ENCODE results near the gene MLX. TPM values are rescaled to one million over a fixed set of nuclear protein-coding genes. Genes with fewer than 3 reads are reported as not detected.

The MLX gene
- total RNA-seq, 1 experiment from 2014 or later = 25.8 TPM

Other genes with a start within 250 kb of the MLX start
- not detected in 2 replicates for gene STAT3, start 178.7 kb upstream of the MLX start, total RNA-seq (2014; rRNA removed)
- gene CAVIN1, start 143.8 kb upstream of the MLX start, total RNA-seq (2014; rRNA removed) = 0.17 TPM in 1 of 2 replicates, not detected in the other
- gene ATP6V0A1, start 108.2 kb upstream of the MLX start, total RNA-seq (2014; rRNA removed) = 0.07 and 0.35 TPM in 2 replicates
- 4.9 and 9.8 TPM in 2 replicates for gene NAGLU, start 30.9 kb upstream of the MLX start, total RNA-seq (2014; rRNA removed)
- 0.86 and 1.5 TPM in 2 replicates for gene HSD17B1, start 14.2 kb upstream of the MLX start, total RNA-seq (2014; rRNA removed)
- gene COASY, start 5.0 kb upstream of the MLX start, total RNA-seq (2014; rRNA removed) = 33.3 and 54.3 TPM in 2 replicates
- 20.3 and 24.1 TPM in 2 replicates for gene PSMC3IP, start 10.6 kb downstream of the MLX start, total RNA-seq (2014; rRNA removed)
- 19.3 and 21.9 TPM in 2 replicates for gene RETREG3, start 42.3 kb downstream of the MLX start, total RNA-seq (2014; rRNA removed)
- gene TUBG1, start 42.6 kb downstream of the MLX start, total RNA-seq (2014; rRNA removed) = 97.2 and 114 TPM in 2 replicates
- gene TUBG2, start 92.2 kb downstream of the MLX start, total RNA-seq (2014; rRNA removed) = 6.0 and 7.1 TPM in 2 replicates
- gene PLEKHH3, start 109.9 kb downstream of the MLX start, total RNA-seq (2014; rRNA removed) = 20.1 and 27.8 TPM in 2 replicates
- gene CCR10, start 114.7 kb downstream of the MLX start, total RNA-seq (2014; rRNA removed) = 0.58 TPM in 1 of 2 replicates, not detected in the other
- gene CNTNAP1, start 115.4 kb downstream of the MLX start, total RNA-seq (2014; rRNA removed) = 4.6 and 6.6 TPM in 2 replicates
- 5.8 and 13.7 TPM in 2 replicates for gene EZH1, start 177.9 kb downstream of the MLX start, total RNA-seq (2014; rRNA removed)
- not detected in 2 replicates for gene RAMP2, start 194.1 kb downstream of the MLX start, total RNA-seq (2014; rRNA removed)
- 56.7 and 62.0 TPM in 2 replicates for gene VPS25, start 206.3 kb downstream of the MLX start, total RNA-seq (2014; rRNA removed)
- 13.0 and 17.4 TPM in 2 replicates for gene WNK4, start 213.5 kb downstream of the MLX start, total RNA-seq (2014; rRNA removed)
- 44.6 and 49.6 TPM in 2 replicates for gene COA3, start 231.6 kb downstream of the MLX start, total RNA-seq (2014; rRNA removed)
- not detected in 2 replicates for gene CNTD1, start 231.8 kb downstream of the MLX start, total RNA-seq (2014; rRNA removed)

Data from PC-3 (cell line).